Spleen (tissue), 7 donors: Measurements from ENCODE around the gene CMSS1.

Experiments used
- POLR2A ChIP-seq, 3 donors: fragments of 450-650 bp; IDR thresholded peaks; one replicate each; pipeline ENCODE4 v1.5.1; 2017; ENCODE audit warnings: antibody characterized with exemption in 3 of 3, mild to moderate bottlenecking in 1 of 3
- TF ChIP-seq, protein P1 (sequence below), 11 experiments: fragments of 200-600 bp in 7 of 11; fragments of 450-650 bp in 4 of 11; sonication (generic) in 4 of 11; IDR thresholded peaks in 8 of 11; conservative IDR thresholded peaks in 3 of 11; 1 replicate in 7 of 11; 2 replicates in 4 of 11; pipeline versions ENCODE4 v1.4.0 to v1.8.0; 2016 to 2021; ENCODE audit warnings: antibody characterized with exemption in 11 of 11, inconsistent platforms in 4 of 11, mild to moderate bottlenecking in 1 of 11
- donor health status: DM: no; HTN: no; CAD: no; lungs with moderate emphysema.
- donor health status: DM: no; HTN: no; CAD: no.
- donor health status: DM: no; HTN: no; CAD: no.

DNA sequence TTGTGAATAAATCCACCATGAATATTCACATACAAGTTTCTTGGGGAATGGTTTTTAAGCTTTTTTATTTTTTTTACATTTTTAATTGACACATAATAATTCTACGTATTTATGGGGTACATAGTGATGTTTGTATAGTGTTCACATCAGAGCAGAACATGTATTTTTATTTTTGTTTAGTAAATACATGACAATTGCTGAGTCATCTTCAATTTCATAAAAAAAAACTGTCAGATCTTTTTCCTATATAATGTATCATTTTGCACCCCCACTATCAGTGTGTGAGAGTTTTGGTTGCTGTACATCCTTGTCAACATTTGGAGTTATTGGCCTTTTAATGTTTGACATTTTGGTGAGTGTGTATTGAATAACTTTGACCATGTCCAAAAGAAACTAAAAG, 336.5 kb downstream of the CMSS1 start:
- TF ChIP-seq, protein P1, sequence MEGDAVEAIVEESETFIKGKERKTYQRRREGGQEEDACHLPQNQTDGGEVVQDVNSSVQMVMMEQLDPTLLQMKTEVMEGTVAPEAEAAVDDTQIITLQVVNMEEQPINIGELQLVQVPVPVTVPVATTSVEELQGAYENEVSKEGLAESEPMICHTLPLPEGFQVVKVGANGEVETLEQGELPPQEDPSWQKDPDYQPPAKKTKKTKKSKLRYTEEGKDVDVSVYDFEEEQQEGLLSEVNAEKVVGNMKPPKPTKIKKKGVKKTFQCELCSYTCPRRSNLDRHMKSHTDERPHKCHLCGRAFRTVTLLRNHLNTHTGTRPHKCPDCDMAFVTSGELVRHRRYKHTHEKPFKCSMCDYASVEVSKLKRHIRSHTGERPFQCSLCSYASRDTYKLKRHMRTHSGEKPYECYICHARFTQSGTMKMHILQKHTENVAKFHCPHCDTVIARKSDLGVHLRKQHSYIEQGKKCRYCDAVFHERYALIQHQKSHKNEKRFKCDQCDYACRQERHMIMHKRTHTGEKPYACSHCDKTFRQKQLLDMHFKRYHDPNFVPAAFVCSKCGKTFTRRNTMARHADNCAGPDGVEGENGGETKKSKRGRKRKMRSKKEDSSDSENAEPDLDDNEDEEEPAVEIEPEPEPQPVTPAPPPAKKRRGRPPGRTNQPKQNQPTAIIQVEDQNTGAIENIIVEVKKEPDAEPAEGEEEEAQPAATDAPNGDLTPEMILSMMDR (IDR thresholded peaks at IDR 0.05 in 8 of 11, conservative IDR thresholded peaks at IDR 0.05 in 3 of 11), result no peak
- TF ChIP-seq POLR2A (IDR thresholded peaks at IDR 0.05), result no peak
